Common myeloid progenitor, CD34-positive (primary cell): Measurements from ENCODE around the gene PRDM11.
A peak's percentile ranks its signal among the peaks of the same experiment; 100 is the strongest.

ENCODE experiments used
- CTCF ChIA-PET: fragments of 350-600 bp; sonication (Branson Sonifier 250); formaldehyde crosslinking; loops from one replicate; lab custom pipeline; 2021; ENCODE audit warnings: antibody characterized with exemption; lab: Charles Lee
- POLR2A ChIA-PET: fragments of 350-600 bp; sonication (Branson Sonifier 250); formaldehyde crosslinking; loops from one replicate; lab custom pipeline; 2021; ENCODE audit warnings: antibody characterized with exemption; lab: Charles Lee
- DNase-seq, 3 donors: peaks; one replicate each; pipeline versions ENCODE4 v3.0.0 to v3.0.0-alpha.2; 2013
- H3K27ac ChIP-seq, 2 experiments: 1 replicate in 1 of 2; 2 replicates in 1 of 2; pipeline ENCODE4 v1.7.0; 2013; ENCODE audit warnings: inconsistent platforms in 2 of 2, low read length in 2 of 2, mild to moderate bottlenecking in 2 of 2, low read depth in 1 of 2, moderate library complexity in 1 of 2; ENCODE audit not compliant: severe bottlenecking in 2 of 2, insufficient read depth in 1 of 2, poor library complexity in 1 of 2
- H3K27me3 ChIP-seq, 5 experiments: replicated peaks in 2 of 5; 1 replicate in 3 of 5; 2 replicates in 2 of 5; pipeline versions ENCODE4 v1.6.1 to v1.7.0; 2013; ENCODE audit warnings: low read length in 4 of 5, mild to moderate bottlenecking in 2 of 5, moderate library complexity in 2 of 5, inconsistent platforms in 1 of 5; ENCODE audit not compliant: insufficient read depth in 5 of 5, control insufficient read depth in 4 of 5
- H3K36me3 ChIP-seq, 4 experiments: 1 replicate in 2 of 4; 2 replicates in 2 of 4; pipeline versions ENCODE4 v1.6.1 to v1.7.0; 2013; ENCODE audit warnings: low read length in 3 of 4, control low read depth in 1 of 4, mild to moderate bottlenecking in 1 of 4; ENCODE audit not compliant: control insufficient read depth in 4 of 4, insufficient read depth in 4 of 4
- H3K4me1 ChIP-seq, 4 experiments: 1 replicate in 3 of 4; 2 replicates in 1 of 4; pipeline versions ENCODE4 v1.6.1 to v1.7.1; 2013; ENCODE audit warnings: low read length in 3 of 4, mild to moderate bottlenecking in 3 of 4, control low read depth in 1 of 4, inconsistent platforms in 1 of 4, moderate library complexity in 1 of 4; ENCODE audit not compliant: control insufficient read depth in 4 of 4, insufficient read depth in 4 of 4; ENCODE audit errors: control extremely low read depth in 1 of 4
- H3K4me3 ChIP-seq, 7 experiments: 1 replicate in 4 of 7; 2 replicates in 3 of 7; pipeline versions ENCODE4 v1.5.1 to v1.7.0; 2013; ENCODE audit warnings: mild to moderate bottlenecking in 7 of 7, low read length in 6 of 7, moderate library complexity in 6 of 7, inconsistent platforms in 2 of 7, low read depth in 2 of 7, control low read depth in 1 of 7; ENCODE audit not compliant: insufficient read depth in 4 of 7, control insufficient read depth in 1 of 7; ENCODE audit errors: extremely low read depth in 1 of 7
- H3K9me3 ChIP-seq, 5 experiments: 1 replicate in 4 of 5; 2 replicates in 1 of 5; pipeline versions ENCODE4 v1.6.1 to v1.7.1; 2013; ENCODE audit warnings: low read length in 4 of 5, mild to moderate bottlenecking in 2 of 5, inconsistent platforms in 1 of 5, low read depth in 1 of 5, moderate library complexity in 1 of 5; ENCODE audit not compliant: control insufficient read depth in 4 of 5, insufficient read depth in 2 of 5; ENCODE audit errors: control extremely low read depth in 1 of 5
- WGBS: methylation state at CpG from one replicate; pipeline ENCODE4 v1.1.5; 2013; ENCODE audit not compliant: insufficient coverage; 5-methylcytosine and 5-hydroxymethylcytosine counted together

The PRDM11 gene

DNA sequence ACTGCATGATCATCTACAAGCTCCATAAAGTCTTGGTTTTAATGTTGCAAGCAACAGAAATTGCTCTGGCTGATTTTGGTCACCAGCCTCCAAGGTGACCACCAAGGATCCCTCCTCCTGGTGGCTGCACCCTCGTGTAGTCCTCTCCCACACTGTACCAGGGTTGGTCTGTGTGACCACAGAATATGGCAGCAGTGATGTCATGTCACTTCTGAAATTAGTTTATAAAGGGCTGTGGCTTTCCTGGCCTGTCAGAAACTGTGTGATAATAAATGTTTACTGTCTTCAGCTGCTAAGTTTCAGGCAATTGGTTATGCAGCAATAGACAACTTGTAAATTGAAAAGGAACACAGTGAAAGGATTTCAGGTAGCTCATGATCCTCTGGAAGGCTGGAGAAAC is 5.3 kb upstream of the PRDM11 start:
- Histone ChIP-seq H3K4me1 (peaks cover 4 to 14% (median 11%) of the 10 kb centered on the region in 4 experiments), H3K9me3 (no peaks in the 10 kb centered on the region), H3K27me3 (peaks cover 0 to 10% (median 6%) of the 10 kb centered on the region in 5 experiments), H3K36me3 (no peaks in the 10 kb centered on the region), H3K4me3 (no peak overlapping the region), H3K27ac (no peak overlapping the region)
- DNase-seq = peak in 2 of 3 donors; percentile 22 to 58
- WGBS = 0% methylated on average over 1 of the region's 1 CpG
- ChIA-PET CTCF (interaction anchor here (1.0 to 2.7 kb wide), 7 partner anchors 8 to 151 kb away, joined by 3 to 11 read pairs (median 3); no protein-coding TSS in a partner anchor), POLR2A (interaction anchor here (0.7 kb wide), 1 partner anchor 766 kb away, joined by 3 read pairs; the partner anchor contains the start of gene FREY1)

DNA sequence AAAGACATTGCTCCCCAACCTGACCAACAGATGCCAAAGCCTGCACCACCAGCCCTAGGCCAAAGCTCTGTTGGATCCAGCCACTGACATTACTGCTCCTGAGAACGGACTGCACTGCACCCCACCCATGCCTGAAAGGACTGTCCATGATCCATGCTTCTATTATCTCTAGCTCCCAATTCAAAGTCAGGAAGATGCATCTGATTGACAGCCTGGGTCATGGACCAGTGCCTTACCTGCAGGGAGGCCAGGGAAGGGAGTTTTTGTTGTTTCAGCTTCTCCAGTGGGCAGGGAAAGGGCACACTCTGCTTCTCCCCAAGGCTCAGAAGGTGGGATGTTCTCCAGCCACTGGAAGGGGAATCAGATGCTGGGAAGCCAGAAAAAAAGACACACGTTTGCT is 4.8 kb upstream of the PRDM11 start:
- Histone ChIP-seq H3K27ac (no peak overlapping the region), H3K27me3 (peaks cover 0 to 10% (median 6%) of the 10 kb centered on the region in 5 experiments), H3K9me3 (no peaks in the 10 kb centered on the region), H3K4me3 (no peak overlapping the region), H3K4me1 (peaks cover 4 to 14% (median 11%) of the 10 kb centered on the region in 4 experiments), H3K36me3 (no peaks in the 10 kb centered on the region)
- DNase-seq = no peak
- WGBS = 100% methylated on average over 1 of the region's 2 CpGs
- ChIA-PET CTCF (interaction anchor here (1.2 to 2.7 kb wide), 5 partner anchors 9 to 151 kb away, joined by 3 to 11 read pairs (median 5); no protein-coding TSS in a partner anchor), POLR2A (interaction anchor here (0.7 kb wide), 1 partner anchor 766 kb away, joined by 3 read pairs; the partner anchor contains the start of gene FREY1)

DNA sequence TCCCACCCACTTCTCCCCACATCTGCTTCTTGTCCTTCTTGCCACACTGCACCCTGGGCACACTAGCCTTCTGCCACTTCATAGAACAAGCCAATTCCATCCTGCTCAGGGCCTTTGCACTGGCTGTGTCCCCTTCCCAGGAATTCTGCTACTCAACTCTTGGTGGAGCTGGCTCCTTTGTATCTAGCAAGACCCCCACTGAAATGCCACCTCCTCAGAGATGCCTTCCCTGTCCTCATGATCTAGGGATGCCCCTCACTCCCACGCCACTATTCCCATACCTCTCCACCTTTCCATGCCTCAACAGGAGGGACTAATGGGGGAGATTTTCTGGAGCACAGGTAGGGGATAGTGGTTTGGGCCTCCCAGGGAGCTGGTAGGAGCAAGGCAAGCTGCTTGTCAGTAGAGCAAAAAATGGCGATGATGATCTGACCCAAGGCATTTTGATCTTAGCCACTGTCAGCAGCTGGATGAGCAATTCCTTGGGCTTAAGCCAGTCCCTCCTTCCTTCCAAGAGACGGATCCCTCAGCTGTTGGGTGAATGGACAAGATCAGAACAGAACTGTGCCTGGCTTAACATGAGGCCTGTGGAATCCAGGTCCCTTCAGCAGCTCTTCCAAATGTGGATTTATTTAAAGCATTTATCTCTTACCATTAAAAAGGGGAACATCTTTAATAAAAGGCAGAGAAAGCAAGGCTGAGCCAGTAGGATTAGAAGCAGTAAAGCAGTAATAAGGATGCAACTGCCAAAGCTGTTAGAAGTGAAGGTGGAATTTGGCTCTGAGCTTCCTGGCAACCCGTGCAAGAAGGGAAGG is 4.0 kb upstream of the PRDM11 start:
- Histone ChIP-seq H3K36me3 (no peaks in the 10 kb centered on the region), H3K27ac (no peak overlapping the region), H3K9me3 (no peaks in the 10 kb centered on the region), H3K27me3 (peaks cover 0 to 10% (median 6%) of the 10 kb centered on the region in 5 experiments), H3K4me1 (peaks cover 5 to 17% (median 13%) of the 10 kb centered on the region in 4 experiments), H3K4me3 (no peak overlapping the region)
- DNase-seq = no peak
- 100% methylated on average over 3 of the region's 4 CpGs for WGBS
- ChIA-PET POLR2A (no interaction called here), CTCF (interaction anchor here (0.8 to 2.7 kb wide), 8 partner anchors 8 to 206 kb away, joined by 3 to 11 read pairs (median 4); no protein-coding TSS in a partner anchor)

DNA sequence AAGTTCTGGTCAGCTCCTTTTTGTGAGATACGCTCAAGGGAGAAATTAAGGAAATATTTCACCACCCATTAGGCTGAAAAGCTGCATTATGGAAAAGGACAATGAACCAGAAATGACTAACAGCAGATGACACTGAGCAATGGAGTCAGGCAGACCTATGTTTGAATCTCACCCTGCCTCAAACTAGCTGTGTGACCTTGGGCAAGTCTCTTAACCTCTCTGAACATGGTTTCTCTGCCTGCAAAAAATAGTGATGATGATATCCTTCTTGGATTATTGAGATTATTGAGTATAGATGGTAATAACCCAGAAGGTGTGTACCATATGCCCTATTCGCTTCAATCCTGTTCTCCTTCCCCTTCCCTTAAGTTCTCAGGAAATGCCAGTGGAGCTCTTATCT is 2.9 kb upstream of the PRDM11 start:
- peaks cover 13 to 28% (median 20%) of the 10 kb centered on the region in 4 experiments for H3K4me1 ChIP-seq
- no peak overlapping the region for H3K27ac ChIP-seq
- 100% methylated on average over 2 of the region's 2 CpGs for WGBS
- no peaks in the 10 kb centered on the region for H3K36me3 ChIP-seq
- ChIA-PET POLR2A (no interaction called here), CTCF (interaction anchor here (0.8 to 1.0 kb wide), 3 partner anchors 11 to 39 kb away, joined by 3 to 4 read pairs (median 4); no protein-coding TSS in a partner anchor)
- no peak for DNase-seq
- peaks cover 0 to 10% (median 4%) of the 10 kb centered on the region in 5 experiments for H3K27me3 ChIP-seq
- H3K4me3 ChIP-seq = no peak overlapping the region
- H3K9me3 ChIP-seq = no peaks in the 10 kb centered on the region

DNA sequence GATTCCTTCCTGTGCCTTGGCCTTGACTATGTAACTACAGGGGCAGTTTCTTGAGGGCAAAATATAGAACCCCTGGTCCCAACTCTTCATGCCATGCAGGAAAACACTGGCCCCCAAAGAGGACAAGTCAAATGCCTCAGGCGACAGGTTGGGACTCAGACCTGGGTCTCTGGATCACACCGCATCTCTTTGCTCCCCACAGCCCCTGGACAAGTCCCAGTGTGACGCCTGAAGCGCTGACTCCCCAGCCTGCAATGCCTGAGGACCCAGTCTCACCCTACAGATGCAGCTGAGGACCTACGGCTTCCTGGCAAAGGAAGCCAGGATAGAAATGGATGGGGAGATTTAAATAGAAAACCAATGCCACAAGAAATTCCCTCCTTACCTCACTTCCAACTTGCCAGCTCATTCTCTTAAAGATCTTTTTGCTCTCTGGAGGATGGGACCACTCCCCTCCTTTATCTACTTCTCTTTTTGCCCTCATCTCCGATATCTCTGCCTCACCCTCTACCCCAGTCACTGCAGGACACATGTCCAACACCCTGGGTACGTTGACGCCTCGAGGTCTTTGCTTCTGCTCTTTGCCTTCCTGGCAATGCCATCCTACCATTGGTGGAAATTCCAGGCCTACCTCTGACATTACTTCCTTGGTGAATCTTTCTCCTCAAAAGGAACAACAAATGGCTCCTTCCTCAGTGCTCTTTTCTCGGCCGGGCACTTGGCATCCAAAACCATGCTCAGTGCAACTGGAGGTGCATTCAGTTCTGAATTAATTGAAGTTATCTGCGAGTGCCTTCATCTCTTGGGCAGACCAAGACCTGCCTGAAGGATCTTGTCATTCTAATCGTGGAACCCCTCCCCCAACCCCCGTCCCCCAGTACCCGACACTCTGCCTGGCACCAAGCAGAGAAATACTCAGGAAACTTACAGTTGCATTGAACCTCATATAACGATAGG is 2.0 kb upstream of the PRDM11 start:
- DNase-seq = no peak
- Histone ChIP-seq H3K9me3 (no peaks in the 10 kb centered on the region), H3K27me3 (peaks cover 0 to 10% (median 4%) of the 10 kb centered on the region in 5 experiments), H3K4me1 (peaks cover 13 to 28% (median 20%) of the 10 kb centered on the region in 4 experiments), H3K4me3 (no peak overlapping the region), H3K27ac (no peak overlapping the region), H3K36me3 (no peaks in the 10 kb centered on the region)
- 94% methylated on average over 14 of the region's 16 CpGs for WGBS
- ChIA-PET CTCF (interaction anchor here (0.8 kb wide), 1 partner anchor 11 kb away, joined by 3 read pairs; no protein-coding TSS in a partner anchor), POLR2A (no interaction called here)

DNA sequence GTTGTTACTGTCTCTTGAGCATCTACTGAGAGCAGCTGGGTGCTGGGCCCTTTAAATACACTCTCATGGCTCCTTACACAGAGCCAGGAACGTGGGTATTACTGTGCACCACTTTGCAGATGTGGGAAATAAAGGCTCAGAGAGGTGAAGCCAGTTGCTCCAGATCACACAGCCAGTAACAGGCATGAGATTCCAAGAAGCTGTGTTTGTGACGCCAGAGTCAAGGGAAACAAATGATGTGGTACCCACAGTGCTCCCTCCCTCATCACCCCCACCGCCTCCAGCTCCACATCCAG is 1.4 kb upstream of the PRDM11 start:
- H3K9me3 ChIP-seq = no peaks in the 10 kb centered on the region
- POLR2A ChIA-PET = no interaction called here
- H3K27ac ChIP-seq = no peak overlapping the region
- peaks cover 13 to 28% (median 20%) of the 10 kb centered on the region in 4 experiments for H3K4me1 ChIP-seq
- peaks cover 0 to 10% (median 4%) of the 10 kb centered on the region in 5 experiments for H3K27me3 ChIP-seq
- no peak for DNase-seq
- H3K4me3 ChIP-seq = no peak overlapping the region
- CTCF ChIA-PET = interaction anchor here (0.8 kb wide), 1 partner anchor 10 kb away, joined by 3 read pairs; no protein-coding TSS in a partner anchor
- WGBS = 53% methylated on average over 2 of the region's 3 CpGs
- H3K36me3 ChIP-seq = no peaks in the 10 kb centered on the region
